BJ (cell line): ENCODE results near the gene PGM1. TPM values are rescaled to one million over a fixed set of nuclear protein-coding genes. Genes with fewer than 3 reads are reported as not detected.

Experiments
- CTCF ChIA-PET: fragments of 350-600 bp; formaldehyde crosslinking; extraction: SDS; loops from one replicate; lab custom pipeline; 2021; ENCODE audit warnings: antibody characterized with exemption, inconsistent platforms; lab: Yijun Ruan, JAX
- POLR2A ChIA-PET: fragments of 300-600 bp; sonication (Branson Sonifier 250); formaldehyde crosslinking; extraction: SDS; loops from one replicate; lab custom pipeline; 2021; ENCODE audit warnings: antibody characterized with exemption; lab: Charles Lee
- DNase-seq: peaks from one replicate; pipeline ENCODE4 v3.0.0-alpha.2; 2011; ENCODE audit warnings: low read depth
- H3K27me3 ChIP-seq: 2 replicates; pipeline ENCODE4 v1.6.0; 2011; ENCODE audit warnings: low read length; ENCODE audit not compliant: control insufficient read depth, insufficient read depth
- H3K36me3 ChIP-seq: 2 replicates; pipeline ENCODE4 v1.5.1; 2011; ENCODE audit warnings: low read length; ENCODE audit not compliant: control insufficient read depth, insufficient read depth
- H3K4me3 ChIP-seq: 2 replicates; pipeline ENCODE4 v1.5.1; 2011; ENCODE audit warnings: low read depth, mild to moderate bottlenecking, control low read depth, low read length
- CTCF ChIP-seq: IDR thresholded peaks from 2 replicates; pipeline ENCODE4 v1.5.1; 2011; ENCODE audit warnings: low read depth, mild to moderate bottlenecking, control low read depth, inconsistent platforms, low read length, moderate library complexity; ENCODE audit not compliant: insufficient read depth
- polyA plus RNA-seq: library from polyadenylated mRNA; depleted of rRNA; stranded (reverse); fragments of >200 nt; gene quantifications from 2 replicates; pipeline ENCODE4 v1.2.3, GENCODE V29; 2011

The PGM1 gene
- polyA plus RNA-seq, 1 experiment, result 29.6 TPM

DNA sequence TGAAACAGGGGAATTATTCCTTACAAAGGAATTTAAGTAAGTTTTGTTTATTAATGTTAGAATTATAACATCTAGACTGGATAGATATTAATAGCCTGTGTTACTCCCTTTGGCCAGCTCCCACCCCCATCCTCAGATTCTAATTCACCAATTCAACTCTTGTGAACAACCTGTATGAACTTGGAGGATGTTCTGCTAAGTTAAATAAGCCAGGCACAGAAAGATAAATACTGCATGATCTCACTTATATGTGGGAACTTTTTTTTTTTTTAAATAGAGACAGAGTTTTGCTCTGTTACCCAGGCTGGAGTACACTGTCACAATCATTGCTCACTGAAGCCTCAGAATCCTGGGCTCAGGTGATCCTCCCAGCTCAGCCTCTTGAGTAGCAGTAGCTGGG is 37.7 kb upstream of the PGM1 start:
- no peak overlapping the region for H3K4me3 ChIP-seq
- CTCF ChIA-PET, result interaction anchor here (0.6 to 2.3 kb wide), 8 partner anchors 9 to 692 kb away, joined by 3 to 9 read pairs (median 3); no protein-coding TSS in a partner anchor
- no peaks in the 10 kb centered on the region for H3K36me3 ChIP-seq
- no peaks in the 10 kb centered on the region for H3K27me3 ChIP-seq
- no peak for DNase-seq
- TF ChIP-seq CTCF, result no peak
- POLR2A ChIA-PET, result no interaction called here

GRCh38 chr1:63557365-63557987 is 35.7 kb upstream of the PGM1 start:
- ChIA-PET POLR2A (no interaction called here), CTCF (interaction anchor here (0.5 to 2.3 kb wide), 13 partner anchors 11 to 1018 kb away, joined by 3 to 9 read pairs (median 3); no protein-coding TSS in a partner anchor)
- TF ChIP-seq CTCF, result peak; percentile 69
- Histone ChIP-seq H3K4me3 (no peak overlapping the region), H3K27me3 (no peaks in the 10 kb centered on the region), H3K36me3 (no peaks in the 10 kb centered on the region)
- no peak for DNase-seq

DNA sequence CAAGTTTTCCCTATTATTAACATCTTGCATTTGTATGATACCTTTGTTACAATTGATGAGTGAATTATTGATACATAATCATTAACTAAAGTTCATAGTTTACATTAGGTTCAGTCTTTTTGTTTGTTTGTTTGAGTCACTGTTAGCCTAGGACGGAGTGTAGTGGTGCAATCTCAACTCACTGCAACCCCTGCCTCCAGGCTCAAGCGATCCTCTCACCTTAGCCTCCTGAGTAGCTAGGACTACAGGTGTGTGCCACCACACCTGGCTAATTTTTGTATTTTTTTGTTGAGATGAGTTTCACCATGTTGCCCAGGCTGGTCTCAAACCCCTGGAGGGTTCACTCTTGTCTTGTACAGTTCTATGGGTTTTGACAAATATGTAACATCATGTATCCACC is 33.9 kb upstream of the PGM1 start:
- ChIA-PET CTCF (no interaction called here), POLR2A (no interaction called here)
- no peaks in the 10 kb centered on the region for H3K36me3 ChIP-seq

DNA sequence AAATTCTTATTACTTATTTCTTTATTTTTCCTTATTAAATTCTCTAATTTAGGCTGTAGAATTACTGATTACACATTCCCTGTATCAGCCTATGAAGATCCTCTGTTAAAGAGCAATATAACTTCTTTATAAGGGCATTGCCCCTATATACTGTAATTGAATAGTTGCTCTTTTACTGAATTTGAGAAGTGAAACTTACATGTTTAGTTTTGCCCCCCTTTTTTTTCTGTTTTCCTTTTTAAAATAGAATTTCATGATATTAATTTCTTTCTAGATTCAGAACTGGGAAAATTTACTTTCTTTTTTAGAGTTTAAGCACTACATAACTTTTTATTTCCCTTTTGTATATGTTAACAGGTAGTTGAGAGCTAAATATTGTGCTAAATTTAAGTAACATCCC is 29.5 kb upstream of the PGM1 start:
- DNase-seq, result no peak
- Histone ChIP-seq H3K27me3 (no peaks in the 10 kb centered on the region), H3K4me3 (no peak overlapping the region), H3K36me3 (no peaks in the 10 kb centered on the region)
- ChIA-PET POLR2A (interaction anchor here (0.5 kb wide), 1 partner anchor 268 kb away, joined by 3 read pairs; no protein-coding TSS in a partner anchor), CTCF (interaction anchor here (0.7 to 1.2 kb wide), 3 partner anchors 11 to 12 kb away, joined by 3 to 4 read pairs (median 4); no protein-coding TSS in a partner anchor)
- TF ChIP-seq CTCF, result no peak

More for the DNA sequence above, 33.9 kb upstream of the PGM1 start:
- no peak for TF ChIP-seq CTCF
- no peak for DNase-seq
- Histone ChIP-seq H3K27me3 (no peaks in the 10 kb centered on the region), H3K4me3 (no peak overlapping the region)

DNA sequence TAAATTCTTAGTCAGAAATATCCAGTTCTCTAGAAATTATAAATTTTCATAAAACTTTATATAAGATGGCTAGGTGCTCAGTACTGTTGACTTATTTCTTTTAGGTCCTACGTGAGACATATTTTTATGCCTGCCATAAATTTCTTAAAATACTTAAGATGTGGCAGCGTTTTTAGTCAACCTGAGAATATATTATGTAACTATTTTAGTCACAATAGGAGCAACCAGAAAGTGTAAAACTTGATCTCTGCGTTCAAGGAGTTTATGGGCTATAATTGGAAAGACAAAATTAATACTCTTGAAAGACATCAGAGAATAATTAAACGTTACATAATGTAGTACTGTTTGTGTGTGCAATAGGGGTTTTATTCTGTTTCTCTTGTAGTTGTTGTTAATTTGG is 24.1 kb upstream of the PGM1 start:
- H3K27me3 ChIP-seq, result no peaks in the 10 kb centered on the region
- TF ChIP-seq CTCF, result no peak
- H3K4me3 ChIP-seq, result no peak overlapping the region
- ChIA-PET POLR2A (no interaction called here), CTCF (no interaction called here)
- no peak for DNase-seq
- H3K36me3 ChIP-seq, result no peaks in the 10 kb centered on the region
